HG03175 (cell line): ENCODE data around the gene SPEG.

Source experiments
- ATAC-seq: cut with Tn5 transposase; IDR thresholded peaks from one replicate; pipeline ENCODE4 v1.9.1; 2021; ENCODE audit warnings: mild to moderate bottlenecking, moderate library complexity; ENCODE audit not compliant: unreplicated experiment

SPEG gene

DNA sequence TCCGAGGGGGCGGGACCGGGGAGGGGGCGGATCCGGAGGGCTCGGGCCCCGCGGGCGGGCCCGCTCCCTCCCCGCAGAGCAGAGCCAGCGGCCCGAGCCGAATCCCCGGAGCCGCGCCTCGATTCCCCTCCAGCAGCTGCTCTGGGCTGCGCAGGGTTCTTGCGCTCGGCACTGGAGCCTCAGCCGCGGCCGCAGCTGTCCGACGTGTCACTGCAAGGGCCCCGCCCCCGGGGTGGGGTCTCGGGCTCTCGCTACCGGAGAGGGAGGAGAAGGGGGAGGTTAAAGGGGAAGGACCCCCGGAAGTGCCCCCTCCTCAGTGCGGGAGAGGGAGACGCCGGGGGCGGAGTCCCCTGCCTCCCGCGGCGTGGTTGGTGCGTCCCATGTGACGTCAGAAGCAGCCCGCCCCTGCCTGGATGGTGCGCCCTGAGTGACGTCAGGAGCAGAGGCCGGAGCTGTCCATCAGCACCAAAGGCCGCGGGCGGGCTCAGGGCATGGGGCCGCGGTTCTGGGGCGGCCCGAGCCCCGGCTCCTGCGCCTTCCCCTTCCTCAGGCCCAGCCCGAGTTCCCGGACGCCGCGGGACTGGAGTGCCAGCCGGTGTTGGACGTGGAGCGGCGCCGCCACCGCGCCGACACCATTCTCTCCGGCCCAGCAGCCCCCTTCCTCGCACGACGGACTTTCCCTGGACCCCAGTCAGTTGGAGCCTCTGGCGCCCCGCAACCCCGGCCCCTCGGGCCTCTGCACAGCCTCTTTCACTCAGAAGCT lies 109.1 kb downstream of the SPEG start, which contains the start of the genes CHPF and TMEM198:
Gene CHPF, minus strand, starts transcription at position 214 of the 763 bp plus-strand sequence. CDS start 271 bp downstream, outside the sequence.
Gene TMEM198, plus strand, starts transcription at position 433 of the 763 bp plus-strand sequence. CDS start 700 bp downstream, outside the sequence.
- ATAC-seq: peak; percentile 76

DNA sequence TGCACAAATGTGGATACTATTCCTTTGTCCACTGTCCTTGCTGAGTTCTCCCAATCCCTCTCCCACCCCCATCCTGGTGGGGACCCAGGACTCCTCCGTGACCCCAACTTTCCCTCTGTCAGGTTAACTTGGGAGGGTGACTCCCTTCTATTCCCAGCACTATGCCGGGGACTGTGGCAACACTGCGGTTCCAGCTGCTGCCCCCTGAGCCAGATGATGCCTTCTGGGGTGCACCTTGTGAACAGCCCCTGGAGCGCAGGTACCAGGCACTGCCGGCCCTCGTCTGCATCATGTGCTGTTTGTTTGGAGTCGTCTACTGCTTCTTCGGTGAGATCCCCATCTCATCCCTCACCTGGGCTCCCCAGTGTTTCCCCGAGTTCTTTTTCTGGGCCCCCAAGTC lies 109.9 kb downstream of the SPEG start:
- ATAC-seq: no peak

DNA sequence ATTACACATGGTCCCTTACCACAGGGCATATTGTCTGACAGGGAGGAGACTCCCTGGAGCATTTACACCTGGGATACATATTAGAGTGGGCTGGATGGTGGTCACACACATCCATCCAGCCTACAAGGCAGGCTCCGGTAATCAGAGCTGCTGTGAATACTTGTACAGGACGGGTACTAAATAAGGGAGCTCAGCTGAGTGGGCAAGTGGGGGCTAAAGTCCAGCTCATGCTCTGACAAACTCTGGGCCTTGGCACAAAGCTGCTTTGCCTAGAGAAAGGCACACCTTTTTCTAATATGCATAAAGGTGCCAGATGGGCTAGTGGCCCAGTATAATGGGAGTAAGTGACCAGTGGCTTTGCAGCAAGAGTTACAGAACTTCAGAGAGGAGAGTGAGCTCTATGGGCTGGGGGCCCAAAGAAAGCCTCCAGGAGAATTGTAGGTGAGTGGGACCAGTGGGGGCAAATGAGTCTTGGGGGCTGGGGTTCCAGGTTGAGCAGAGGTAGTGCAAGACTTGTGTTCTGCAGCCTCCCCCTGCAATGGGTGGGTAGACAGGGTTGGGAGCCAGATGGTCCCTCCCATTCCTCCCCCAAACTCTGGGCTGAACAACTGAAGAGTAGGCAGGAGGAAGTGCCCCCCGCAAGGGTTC lies 110.8 kb downstream of the SPEG start:
- no peak for ATAC-seq

DNA sequence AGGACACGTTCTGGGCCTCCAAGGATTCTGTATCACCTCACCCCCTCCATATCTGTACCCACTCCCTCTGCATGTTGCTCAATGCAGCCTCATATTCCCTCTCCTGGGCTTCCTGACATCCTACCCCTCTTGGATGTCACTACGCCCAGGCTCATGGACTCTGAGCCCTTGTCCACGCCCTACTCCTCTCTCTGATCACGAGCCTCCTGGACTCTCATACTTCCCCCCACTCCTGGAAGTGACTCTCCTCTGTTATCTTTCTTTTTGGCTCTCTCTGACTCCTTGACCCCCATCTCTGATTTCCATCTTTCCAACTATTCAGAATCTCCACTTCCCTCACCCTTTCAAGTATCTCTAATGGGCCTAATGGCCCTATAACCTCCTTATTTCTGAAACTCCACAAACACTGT lies 111.3 kb downstream of the SPEG start:
- ATAC-seq: no peak

DNA sequence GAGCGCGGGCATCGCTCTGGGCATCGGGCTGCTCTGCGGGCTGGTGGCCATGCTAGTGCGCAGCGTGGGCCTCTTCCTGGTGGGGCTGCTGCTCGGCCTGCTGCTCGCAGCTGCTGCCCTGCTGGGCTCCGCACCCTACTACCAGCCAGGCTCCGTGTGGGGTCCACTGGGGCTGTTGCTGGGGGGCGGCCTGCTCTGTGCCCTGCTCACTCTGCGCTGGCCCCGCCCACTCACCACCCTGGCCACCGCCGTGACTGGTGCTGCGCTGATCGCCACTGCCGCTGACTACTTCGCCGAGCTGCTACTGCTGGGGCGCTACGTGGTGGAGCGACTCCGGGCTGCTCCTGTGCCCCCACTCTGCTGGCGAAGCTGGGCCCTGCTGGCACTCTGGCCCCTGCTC lies 113.0 kb downstream of the SPEG start:
- no peak for ATAC-seq
